Non-pigmented ciliary epithelial cell (primary cell): ENCODE results near the gene KCNIP2.

ENCODE experiments used
- DNase-seq: peaks from one replicate; pipeline ENCODE4 v3.0.0-alpha.2; 2010; ENCODE audit warnings: low read depth

KCNIP2 gene

DNA sequence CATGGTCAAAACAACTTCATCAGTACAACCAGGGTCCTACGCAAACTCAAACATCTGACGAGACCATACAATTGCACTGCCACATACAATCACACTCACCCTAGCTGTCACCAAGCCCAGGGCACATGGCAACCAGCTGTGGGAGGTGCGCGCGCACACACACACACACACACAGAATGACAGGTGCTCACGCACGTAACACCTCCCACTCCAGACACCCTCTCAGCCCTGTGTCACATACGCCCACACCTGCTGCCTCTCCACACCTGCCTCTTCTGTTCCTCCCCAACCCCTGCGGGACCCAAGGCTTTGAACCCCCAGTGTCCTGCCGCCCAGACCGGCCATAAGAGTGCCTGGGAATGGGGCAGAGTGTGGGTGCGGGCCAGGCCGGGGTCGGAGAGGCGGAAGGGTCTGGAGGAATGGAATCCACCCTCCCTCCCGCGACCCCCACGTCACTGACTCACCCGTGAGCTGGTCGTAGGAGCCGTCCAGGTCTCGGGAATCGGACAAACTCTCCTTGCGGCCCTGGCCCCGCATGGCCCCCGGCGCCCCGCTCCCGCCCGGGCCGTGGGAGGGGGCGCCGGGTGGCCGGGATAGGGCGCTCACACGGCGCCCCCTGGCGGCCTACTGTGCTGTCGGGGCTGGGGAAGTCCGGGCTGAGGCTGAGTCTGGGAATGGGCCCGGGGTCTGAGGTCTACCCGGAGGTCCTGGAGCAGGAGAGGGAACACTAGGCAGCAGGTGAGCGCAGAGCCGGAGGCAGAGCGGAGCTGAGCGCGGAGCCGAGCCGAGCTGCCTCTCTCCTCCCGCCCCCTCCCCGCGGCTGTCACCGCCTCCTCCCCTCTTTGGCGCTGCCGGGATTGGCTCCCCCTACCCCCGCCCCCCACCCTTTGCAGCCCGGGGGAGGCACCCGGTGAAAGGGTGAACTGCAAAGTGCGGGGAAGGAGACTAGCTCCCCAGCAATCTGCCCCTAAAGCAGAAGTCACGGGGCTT, at the start of gene KCNIP2:
TSS of gene KCNIP2 (minus strand) at position 769 of the 990 bp plus-strand sequence. CDS start at position 537, 232 bp downstream.
- DNase-seq = no peak

DNA sequence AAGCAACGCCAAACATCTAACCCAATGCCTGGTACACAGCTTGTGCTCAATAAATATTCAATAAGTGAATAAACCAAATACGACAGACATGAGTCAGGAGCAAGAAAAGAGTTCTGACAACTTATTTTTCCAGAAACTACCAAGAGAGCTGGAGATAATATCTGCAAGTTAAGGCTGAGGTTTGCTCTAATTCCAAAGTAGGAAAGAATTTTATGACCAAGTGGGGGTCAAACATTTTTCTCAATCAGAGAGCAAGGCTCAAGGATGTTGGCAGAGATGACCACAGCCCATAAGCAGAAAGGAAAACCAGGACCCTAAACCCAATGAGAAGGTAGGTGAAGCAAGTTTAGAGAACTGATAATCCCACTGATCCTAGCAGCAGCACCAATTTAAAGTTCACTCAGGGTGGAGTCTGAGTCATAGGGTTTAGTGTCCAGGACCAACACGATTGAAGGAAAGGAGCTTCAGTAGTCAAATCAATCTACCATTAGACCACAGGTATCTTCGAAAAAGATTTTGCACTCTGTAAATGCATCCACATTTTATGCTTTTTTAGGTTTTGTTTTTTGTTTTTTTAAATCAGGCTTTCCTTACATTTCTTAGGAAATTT, 49.3 kb upstream of the KCNIP2 start:
- DNase-seq = no peak

DNA sequence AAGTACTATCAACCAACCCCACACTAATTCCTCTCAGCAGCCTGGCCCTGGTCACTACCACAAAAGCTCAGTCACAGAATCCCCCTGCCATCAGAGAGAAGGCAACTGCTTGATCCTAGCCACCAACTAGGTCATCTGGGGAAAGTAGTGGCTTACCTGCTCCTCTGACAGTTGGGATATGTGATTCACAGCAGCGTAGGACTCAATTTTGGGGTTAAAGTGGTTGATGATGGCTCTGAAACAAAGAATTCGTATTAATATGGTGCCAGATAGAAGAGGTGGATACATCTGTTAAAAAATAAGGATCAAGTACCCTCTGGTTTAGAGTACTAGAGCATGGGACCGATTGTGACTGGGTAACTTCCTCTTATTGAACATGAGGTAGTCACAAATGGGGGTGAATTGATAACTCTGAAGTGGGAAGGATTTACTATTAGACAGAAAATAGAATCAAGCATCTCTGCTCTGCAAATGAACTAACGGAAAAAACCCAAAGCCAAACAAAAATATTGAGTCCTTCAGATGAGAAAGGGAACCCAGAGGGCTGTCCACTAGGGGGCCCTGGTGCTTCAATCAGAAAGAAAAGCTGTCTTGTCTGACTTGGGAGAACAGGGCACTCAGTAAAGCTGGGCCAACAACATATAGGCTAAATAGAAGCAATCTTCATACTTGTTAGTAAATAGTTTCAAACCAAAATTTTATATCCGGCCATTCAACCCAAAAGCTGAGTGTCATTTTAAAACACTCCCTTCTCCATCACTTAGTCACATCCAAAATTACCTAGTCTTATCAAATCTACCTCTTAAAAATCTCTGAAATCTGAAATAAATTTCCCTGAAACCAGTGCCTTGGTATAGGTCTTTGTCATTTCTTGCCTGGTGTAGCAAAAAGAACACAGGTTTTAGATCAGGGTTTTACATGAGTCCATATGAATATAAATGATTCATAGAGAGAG, 45.9 kb upstream of the KCNIP2 start:
- no peak for DNase-seq

DNA sequence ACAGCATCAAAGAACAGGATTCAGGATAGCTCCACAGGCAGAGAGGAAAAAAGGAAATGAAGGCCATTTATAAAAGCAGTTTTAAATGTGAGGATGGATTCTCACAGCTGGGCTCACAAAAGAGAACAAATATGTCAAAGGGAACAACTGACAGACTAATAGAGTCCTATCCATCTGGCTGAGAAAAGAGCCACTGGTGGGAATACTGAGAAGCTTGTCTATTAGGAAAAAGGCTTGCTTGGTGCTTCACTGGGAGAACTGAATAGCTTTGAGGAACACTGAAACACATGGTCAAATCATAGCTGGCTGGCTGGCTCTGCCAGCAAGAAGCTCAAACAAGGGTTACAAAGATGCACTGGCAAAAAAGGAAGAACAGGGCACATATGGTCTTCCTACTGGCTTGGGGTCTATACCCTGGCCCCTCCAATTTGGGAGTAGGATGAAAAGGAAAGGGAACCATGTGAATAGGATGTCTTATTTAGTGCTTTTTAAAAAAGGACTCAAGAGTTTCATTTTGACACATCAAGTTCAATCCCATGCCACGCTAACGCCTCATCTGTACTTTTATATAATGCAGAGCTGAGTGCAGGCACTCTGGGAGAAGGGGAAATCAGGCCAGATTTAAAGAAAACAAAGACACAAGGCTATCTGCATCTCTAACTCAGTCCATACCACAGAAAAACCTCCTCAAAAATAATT, 44.8 kb upstream of the KCNIP2 start:
- no peak for DNase-seq

DNA sequence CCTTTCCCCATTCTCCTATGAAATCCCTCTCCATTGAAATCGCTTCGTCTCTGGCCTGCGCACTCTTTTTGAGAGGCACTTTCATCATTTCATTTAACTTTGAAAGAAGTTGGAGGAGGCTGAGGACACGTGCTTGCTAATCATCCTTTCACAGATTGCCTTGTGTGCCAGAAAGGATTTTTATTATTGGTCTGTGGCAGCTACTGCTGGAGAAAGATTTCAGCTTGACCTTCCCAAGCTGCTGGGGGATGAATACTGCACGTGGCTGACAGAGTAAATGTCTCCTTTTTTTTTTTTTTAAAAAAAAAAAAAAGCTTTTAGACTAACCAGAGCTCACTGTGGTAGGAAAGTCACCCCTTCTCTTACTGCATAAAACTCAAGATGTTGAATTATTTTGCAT, 44.2 kb upstream of the KCNIP2 start:
- DNase-seq = no peak

DNA sequence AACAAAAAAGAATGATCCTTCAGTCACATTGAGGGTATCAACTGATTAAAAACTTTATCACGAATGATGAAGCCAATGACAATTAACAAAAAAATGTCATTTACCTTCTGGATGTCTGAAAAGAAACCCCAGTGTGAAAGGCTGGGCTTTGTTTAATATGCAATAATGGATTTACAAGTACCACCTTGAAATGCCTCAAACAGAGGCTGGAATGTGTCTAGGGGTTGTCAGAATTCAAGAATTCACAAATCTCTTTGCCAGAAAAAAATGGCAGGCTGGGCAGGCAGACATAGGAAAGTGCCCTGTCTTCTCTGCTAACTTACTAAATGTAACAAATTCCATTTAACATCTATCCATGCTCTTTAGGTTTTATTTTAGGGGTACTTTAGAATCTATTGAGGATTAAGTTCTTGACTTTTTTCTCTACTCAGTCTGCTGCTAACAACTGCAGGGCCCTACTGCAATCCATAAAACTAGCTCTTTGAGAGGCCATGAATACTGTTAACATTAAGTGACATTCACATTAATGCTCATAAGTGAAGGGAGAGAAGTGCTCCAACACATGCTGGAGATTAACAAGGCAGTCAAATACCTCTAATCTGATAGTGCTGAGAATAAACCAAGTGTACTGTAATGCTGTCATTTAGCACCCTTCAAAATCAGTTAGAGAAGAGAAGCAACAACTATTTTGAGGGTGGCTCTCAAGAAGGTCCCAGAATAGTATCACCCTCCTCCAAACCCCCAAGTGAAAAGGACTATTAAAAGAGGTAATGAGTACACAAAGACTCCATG, 43.1 kb upstream of the KCNIP2 start:
- DNase-seq = no peak

DNA sequence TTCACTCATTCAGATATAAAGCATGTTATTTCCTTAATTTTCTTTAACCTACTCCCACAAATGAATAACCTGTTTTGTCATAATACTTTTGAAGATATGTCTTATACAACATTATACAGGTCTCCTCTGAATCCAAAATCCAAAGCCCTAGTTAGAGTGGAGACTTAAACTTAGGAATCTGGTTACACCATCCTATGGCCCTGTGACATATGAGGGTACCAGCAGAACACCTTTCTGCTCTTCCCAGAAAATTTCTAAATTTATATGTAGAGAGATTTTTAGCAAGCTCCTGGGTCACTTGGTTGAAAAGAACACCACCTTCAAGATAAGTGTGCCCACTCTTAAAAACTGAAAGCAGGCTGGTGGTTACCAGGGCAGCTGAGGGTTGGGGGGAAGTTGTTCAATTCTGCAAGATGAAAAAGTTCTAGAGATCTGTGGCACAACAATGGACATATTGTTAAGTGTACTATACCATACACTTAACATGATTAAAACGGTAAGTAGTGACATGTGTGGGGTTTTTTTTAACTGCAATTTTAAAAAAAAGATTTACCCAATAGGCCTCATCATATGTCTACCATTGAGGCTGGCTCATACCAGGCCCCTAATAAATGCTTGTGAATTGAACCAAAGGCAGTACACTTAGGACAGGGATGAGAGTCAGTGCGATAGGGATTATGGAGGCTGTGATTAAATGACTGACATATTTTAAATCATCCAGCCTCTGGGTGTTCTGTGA, 37.6 kb upstream of the KCNIP2 start:
- DNase-seq = no peak

DNA sequence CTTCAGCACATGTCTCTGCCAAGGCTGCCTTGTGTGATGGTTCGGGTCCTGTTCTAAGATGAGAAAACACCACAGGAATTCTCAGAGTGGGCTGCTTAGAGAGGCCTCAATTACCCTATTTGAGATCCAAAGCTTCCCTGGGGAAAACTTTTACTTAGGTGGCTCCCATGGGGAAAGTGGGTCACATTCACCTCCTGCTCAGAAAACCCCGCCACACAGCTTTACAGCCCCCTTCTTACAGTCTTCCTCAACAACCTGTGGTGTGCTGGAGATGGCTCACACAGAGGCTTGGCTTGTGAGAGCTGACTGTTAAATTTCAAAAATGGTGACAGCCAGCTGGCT, 36.6 kb upstream of the KCNIP2 start:
- no peak for DNase-seq

DNA sequence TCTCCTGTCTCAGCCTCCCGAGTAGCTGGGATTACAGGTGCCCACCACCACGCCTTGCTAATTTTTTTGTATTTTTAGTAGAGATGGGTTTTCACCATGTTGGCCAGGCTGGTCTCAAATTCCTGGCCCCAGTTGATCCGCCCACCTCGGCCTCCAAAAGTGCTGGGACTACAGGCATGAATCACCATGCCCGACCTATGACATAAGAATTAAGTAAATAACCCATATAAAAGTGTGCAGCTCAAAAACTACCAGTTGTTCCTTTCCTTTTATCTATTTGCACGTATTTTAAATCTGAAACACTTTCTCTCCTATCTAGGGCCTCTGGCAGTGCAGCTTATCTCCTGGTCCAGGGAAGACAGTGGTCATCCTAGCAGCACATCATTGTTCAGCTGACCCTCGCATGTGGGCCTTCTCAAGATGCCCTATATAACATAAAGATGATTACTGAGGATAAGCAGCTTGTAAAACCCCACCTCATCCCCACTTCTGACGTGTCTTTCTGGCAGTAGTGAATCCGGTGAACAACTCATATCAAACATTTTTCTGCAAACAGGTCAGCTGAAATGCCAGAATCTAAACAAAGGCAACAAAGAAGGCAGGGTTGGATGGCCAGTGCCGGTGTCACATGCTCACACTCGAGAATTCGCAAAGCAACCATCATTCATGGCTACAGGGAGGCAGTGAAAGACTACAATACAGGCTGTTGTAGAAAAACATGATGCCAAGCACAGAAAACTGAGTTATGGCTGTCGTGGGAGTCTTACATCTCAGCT, 36.0 kb upstream of the KCNIP2 start:
- DNase-seq = no peak

DNA sequence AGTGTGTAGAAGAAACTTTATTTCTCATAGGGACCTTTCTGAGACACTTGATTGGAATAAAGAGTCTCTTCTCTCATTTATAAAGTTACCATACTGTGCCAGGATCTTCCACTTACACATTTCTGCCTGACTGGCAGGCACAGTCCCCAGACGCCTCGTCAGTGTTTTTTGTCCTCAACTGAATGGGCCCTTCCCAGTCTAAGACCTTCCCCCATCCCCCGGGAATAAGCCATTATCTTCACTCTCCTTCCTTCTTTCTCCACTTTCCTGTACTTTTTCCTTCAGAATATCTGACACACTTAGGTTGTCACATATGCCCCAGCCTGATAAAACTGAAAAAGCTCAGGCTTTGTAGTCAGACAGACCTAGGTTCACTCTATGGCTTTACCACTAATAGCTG, 35.3 kb upstream of the KCNIP2 start:
- no peak for DNase-seq

DNA sequence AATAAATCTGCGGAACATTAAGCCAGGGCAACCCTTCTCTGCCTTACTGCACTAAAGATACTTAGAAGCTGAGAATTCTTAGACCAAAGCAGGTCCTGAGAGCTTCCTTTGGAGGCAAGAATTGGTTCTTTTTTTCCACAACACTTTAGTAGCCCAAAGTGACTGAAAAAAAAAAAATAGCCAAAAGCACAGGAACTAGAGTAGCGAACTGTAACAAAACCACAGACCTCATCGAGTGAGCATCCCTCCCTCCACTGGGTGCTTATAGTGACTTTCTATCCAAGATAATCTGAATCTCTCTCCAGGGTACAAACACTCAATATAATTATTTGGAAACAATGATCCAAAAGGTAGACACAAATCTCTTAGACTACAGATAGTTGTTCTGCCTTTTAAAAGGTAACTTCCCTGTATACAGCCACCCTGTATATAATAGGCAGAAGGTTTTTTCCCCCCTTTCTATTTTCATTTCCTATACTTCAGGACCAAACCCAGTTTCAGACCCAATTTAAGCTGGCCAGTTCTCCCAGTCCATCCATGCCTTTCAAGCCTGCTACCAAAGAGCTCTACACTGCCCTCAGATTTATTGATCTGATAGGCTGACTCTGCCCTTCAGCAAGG, 31.6 kb upstream of the KCNIP2 start:
- DNase-seq = no peak

DNA sequence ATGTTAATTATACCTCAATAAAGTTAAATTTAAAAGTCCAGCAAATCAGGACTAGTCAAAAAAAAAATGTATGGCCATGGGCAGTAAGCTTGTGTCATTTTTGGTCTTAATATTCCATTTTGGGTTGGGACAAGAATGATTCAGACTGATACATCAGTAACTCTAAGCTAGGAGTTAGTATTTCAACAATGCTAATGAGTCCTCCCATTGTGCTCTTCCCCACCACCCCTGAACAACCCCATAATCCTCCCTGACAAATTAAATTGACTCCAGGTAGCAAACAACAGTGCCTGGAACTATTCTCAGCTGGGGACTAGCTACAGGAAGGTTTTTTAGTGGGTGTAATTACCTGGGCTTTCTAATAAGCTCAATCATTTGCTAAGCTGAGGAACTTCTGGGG, 30.7 kb upstream of the KCNIP2 start:
- DNase-seq = no peak

DNA sequence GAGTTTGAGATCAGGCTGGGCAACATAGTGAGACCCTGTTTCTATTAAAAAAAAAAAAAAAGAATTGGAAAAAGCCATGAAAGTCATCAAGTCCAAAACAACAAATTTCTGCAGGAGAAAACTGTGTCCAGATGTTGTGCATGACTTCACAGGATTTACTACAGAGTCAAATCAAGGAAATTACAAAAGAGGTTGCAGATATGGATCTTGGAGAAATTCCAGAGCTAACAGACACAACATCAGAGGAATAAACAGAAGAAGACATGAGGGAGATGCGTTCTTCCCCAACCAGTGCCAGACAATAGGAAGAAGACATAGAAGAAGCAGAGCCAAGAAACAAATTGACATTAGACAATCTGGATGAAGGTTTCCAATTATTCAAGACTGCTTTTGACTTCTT, 24.3 kb upstream of the KCNIP2 start:
- DNase-seq = no peak

DNA sequence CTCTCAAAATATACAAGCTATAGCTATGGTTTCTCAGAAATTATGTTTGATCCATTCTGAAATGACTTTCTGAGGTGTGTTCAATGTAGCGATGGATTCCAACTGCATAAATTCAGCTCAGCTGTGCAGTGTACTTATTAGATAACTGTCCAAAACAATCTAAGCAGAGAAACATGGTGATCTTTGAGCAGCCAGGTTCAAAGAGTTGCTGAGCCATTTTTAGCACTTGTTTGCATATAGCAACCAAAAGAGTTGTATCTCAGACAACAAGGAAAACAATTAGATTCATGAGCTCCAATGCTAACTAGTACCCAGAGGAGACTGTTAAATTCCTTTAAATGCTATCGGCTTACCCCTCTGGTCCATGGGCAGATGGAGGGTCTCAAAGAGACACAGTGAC, 15.9 kb upstream of the KCNIP2 start:
- DNase-seq = no peak

DNA sequence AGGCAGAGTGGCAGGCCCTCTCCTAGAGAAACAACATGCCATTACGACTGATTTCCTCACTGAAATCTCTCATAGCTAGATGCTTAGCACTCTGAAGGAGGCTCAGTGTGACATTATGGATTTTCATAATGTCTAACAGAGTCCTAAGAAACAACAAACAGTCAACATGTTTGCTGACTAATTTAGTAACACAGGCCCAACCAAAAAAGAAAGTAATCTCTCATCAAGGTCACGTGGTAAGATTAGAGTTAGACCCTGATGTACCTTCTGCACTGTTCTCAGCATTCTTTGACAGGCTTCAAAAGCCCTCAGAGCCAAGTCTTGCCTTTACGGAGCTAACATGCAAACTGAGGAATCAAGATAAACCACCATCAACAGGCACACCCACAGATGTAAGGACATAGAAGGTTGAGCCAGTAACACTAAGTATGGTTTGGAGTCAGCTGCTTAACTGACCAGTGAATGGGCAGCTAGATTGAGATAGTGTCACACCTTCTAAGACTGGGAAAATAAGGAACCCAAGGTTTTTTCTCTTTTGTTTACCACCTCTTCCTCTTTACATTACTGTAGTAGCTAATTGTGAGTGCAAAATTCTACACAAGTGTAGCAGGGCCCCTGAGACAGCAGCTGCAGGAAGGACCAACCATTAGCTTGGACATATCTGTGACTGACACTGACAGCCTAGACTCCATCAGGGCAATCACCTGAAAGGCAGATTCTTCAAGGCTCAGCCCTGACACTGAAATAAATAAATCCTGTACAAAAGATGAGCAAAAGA, 15.3 kb upstream of the KCNIP2 start:
- no peak for DNase-seq

DNA sequence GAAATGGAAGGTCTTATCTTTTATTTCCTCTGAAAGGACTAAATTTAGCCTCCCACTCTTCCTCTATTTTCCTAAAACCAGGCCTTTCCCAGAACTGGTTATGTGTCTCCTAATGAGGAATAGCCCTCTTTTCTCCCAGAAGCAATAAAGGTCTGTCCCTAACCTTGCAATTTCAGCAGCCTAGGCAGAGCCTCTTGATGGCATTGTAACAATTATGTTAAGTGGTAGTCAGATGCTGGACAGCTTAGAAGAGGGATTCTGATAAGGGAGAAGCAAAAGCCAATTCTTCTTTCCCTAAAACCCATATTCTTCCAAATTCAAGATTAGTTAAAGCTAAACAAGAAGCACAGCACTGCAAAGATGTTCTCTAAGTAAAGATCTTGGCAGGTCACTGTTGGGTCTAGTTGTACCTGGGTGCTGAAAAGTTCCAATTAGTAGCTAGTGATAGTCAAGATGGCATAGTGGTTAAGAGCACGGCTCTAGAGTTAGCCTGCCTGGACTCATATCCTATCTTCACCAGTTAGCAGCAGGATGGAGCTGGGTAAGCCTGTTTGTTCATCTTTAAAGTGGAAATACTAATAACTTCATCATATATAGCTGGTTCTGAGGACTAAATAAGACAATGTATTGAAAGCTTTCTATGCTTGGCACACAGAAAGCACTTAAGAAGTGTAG, 14.3 kb upstream of the KCNIP2 start:
- DNase-seq = no peak

DNA sequence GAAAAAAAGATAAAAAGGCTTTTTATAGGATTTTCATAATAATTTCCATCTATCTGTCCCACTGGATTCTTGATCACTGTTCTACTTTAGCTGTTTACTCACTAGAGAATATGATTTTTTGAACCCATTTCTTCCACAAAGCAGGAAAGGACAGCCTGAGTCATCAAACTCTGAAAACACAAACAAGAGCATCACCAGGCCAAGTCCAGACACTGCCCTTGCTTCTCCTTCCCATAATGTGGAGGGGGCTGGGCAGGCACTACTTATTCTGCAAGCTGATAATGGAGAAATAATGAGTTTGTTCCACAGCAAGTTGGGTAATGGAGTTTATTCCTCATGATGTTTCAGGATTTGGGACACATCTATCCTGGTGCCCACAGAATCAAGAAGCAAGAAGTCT, 13.0 kb upstream of the KCNIP2 start:
- no peak for DNase-seq
